GOT3 (cell line): ENCODE results near the gene CERK.

Experiments
- DNase-seq: peaks from one replicate; lab custom pipeline; 2025; ENCODE audit warnings: mixed read lengths; lab: John Stamatoyannopoulos, UW

Gene CERK

DNA sequence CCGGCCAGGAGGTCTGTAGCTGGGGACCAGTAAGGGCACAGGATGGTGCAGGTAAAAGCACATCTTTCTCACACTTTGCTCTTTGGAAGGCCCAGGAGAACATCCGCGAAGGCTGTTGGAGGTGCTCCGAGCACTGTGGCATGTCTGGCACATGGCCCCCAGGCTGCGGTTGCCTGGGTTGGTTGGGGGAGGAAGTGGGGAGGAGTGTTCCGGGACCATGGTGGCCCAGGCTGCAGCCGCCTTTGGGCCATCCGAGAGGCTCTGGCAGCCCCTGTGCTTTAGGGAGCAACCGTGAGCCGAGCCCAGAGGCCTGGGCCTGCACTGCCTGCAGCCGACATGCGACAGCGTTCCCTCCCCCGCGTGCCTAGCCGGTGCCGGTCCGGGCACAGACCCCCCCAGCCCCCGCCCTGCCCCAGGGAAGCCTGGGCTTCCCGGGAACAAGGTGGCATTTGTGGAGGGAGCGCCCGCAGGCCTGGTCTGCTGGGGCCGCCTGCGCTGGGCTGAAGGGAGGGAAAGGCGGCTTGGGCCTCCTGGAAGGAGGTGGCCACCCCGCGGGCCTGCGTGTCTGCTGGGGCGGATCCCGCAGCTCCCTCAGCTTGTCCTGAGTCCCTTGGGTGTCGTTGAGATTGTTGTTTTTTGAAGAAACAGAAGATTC, 59.9 kb downstream of the CERK start:
- DNase-seq = no peak

- no peak for DNase-seq
Observed at GRCh38 chr22:46677323-46678002, 60.6 kb downstream of the CERK start.

- no peak for DNase-seq
Observed at GRCh38 chr22:46676881-46677280, 61.2 kb downstream of the CERK start.

GRCh38 chr22:46676479-46676878, 61.6 kb downstream of the CERK start:
- no peak for DNase-seq

DNA sequence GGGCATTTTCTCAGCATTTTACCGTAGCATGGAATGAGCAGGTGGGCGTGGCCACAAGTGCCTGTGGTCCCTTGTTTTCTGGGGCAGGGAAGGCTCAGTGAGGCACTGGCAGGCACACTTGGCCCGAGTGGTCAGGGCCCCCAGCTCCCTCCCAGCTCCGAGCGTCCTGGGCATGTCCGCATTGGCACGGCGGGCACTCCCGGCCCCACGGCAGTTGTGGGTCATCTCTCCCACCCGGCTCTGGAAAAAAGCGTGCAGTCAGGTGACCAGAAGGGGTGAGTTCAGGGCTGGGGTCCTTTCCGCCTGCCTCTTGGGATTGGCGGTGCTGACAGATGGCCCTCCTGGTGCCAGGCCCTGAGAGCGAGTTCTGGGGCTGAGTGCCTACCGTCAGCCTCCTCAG, 62.1 kb downstream of the CERK start:
- no peak for DNase-seq

DNA sequence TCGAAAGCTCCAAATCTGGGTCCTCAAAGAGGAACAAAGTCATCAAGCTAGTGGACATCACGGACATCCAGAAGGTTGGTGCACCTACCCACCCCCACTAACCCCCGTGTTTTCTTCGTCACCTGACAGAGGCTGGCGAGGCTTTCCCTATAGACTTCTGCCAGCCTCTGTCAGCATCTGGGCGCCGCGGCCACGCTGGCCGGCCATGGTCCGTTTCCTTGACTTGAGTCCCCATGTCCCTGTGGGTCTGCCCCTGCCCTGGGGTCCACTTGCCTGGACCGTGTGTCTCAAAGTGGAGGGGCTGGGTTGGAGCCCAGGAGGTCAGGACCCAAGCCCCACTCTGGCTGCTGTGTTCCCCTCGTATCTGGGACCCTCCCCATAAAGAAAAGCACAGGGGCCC, 62.6 kb downstream of the CERK start:
- DNase-seq = no peak

DNA sequence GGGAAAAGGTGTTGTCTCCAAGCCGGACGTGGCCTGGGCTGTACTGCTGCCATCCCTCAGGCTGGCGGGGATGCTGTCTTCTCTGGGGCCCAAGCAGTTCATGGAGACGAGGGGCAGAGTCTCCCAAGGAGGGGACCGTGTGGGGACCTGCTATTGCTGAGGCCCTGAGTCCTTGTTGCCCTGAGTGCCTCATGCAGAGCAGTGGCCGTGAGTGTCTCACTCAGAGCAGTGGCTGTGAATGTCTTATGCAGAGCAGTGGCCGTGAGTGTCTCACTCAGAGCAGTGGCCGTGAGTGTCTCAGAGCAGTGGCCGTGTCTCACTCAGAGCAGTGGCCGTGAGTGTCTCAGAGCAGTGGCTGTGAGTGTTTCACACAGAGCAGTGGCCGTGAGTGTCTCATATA, 63.1 kb downstream of the CERK start:
- DNase-seq = no peak

DNA sequence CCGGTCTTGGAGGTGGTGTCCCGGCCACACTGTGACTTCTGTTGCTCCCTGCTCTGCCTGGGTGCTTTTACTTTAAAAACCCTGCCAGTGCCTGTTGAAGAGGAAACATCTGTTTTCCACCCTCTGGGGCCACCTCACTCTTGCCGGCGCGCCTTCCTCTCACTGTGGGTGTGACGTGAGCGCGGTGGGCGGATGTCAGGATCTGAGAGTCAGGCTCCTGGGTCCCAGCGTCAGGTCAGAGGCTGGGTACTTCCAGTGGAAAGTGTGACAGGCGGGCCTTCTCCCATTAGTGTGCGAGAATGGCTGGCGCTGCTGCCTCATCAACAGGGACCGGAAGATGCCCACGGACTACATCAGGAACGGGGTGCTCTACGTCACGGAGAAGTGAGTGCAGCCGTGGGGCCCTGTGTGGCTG, 63.7 kb downstream of the CERK start:
- no peak for DNase-seq

- no peak for DNase-seq
Observed at GRCh38 chr22:46673662-46674236, 64.3 kb downstream of the CERK start.

DNA sequence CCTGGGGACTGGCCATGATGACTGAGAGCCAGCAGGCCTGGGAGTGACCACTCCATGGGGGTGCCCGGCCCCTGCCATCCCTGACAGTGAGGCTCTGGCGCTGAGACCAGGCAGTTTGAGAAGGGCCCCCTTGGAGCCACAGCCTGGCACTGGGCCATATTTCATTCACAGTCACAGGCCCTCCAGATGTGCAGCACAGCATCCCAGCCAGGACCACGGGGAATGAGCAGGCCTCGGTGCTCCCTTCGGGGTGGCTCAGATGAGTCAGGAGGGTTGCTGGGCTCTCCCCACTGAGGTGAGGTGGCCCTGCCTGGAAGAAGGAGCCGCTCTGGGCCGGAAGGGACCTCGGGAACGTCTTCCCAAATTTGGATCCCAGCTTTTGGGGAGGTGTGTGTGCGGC, 64.8 kb downstream of the CERK start:
- no peak for DNase-seq

DNA sequence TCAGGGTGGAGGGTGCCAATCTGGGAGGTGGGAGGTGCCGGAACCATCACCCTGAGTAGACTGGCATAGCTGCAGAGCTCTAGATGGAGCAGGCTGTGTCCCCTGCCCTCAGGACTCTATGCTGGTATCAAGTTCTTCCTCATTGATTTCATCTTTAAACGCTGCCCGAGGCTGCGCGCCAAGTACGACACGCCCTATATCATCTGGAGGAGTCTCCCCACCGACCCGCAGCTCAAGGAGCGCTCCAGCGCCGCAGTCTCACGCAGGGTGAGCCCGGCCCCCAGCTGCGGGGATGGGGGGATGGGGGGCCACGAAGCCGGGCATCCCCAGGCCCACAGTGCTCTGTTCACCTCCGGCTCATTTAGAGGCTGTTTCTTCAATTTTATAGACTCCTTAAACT, 65.3 kb downstream of the CERK start:
- DNase-seq = no peak

GRCh38 chr22:46671824-46672432, 66.1 kb downstream of the CERK start:
- no peak for DNase-seq

- no peak for DNase-seq
Observed at GRCh38 chr22:46669201-46669600, 68.9 kb downstream of the CERK start.

DNA sequence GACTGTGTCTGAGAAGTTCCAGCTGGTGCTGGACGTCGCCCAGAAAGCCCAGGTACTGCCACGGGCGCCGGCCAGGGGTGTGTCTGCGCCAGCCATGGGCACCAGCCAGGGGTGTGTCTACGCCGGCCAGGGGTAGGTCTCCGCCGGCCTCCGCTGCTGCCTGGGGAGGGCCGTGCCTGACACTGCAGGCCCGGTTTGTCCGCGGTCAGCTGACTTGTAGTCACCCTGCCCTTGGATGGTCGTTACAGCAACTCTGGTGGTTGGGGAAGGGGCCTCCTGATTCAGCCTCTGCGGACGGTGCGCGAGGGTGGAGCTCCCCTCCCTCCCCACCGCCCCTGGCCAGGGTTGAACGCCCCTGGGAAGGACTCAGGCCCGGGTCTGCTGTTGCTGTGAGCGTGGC, 69.9 kb downstream of the CERK start:
- no peak for DNase-seq

DNA sequence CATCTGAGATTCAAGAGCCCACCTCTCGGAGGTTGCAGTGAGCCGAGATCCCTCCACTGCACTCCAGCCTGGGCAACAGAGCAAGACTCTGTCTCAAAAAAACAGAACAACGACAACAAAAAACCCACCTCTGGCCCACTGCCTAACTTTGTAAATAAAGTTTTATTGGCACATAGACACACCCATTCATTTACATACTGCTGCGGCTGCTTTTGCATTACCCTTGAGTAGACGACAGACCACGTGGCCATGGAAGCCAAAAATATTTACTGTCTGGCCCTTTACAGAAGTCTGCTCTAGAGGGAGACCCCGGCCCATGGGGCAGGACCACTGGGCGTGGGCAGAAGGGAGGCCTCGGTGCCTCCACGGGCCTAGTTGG, 70.8 kb downstream of the CERK start:
- no peak for DNase-seq

DNA sequence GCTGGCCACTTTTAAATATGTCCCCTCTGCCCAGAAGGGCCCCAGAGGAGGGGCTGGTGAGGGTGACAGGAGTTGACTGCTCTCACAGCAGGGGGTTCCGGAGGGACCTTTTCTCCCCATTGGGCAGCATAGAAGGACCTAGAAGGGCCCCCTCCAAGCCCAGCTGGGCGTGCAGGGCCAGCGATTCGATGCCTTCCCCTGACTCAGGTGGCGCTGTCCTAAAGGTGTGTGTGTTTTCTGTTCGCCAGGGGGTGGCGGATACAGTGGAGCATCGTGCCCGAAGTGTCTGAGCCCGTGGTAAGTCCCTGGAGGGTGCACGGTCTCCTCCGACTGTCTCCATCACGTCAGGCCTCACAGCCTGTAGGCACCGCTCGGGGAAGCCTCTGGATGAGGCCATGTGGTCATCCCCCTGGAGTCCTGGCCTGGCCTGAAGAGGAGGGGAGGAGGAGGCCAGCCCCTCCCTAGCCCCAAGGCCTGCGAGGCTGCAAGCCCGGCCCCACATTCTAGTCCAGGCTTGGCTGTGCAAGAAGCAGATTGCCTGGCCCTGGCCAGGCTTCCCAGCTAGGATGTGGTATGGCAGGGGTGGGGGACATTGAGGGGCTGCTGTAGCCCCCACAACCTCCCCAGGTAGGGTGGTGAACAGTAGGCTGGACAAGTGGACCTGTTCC, 71.3 kb downstream of the CERK start:
- DNase-seq = no peak

GRCh38 chr22:46665751-46666280, 72.2 kb downstream of the CERK start:
- DNase-seq = no peak

DNA sequence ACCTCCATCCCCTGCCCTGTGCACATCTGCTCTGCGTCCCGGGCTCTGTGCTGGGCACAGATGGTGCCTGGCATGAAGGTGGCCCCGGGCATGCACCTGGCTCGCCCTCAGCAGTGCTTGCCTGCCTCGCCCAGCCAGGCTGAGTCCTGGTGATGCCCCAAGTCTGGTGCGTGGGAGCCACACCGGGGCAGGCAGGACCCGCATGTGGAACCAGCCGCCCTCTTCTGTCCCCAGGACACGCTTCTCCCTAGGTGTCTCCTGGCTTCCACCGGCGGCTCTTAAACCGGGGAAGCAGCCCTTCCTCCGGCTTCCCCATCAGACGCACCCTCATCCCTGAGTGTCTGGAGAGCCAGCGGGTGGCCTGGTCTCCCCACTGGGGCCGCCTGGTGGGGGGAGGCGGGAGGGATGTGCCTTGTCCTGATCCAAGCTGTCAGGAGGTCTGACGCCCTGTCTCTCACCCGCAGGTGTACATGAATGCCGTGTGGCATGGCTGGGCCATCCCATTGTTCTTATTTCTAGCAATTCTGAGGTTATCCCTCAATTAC, 72.8 kb downstream of the CERK start:
- no peak for DNase-seq

DNA sequence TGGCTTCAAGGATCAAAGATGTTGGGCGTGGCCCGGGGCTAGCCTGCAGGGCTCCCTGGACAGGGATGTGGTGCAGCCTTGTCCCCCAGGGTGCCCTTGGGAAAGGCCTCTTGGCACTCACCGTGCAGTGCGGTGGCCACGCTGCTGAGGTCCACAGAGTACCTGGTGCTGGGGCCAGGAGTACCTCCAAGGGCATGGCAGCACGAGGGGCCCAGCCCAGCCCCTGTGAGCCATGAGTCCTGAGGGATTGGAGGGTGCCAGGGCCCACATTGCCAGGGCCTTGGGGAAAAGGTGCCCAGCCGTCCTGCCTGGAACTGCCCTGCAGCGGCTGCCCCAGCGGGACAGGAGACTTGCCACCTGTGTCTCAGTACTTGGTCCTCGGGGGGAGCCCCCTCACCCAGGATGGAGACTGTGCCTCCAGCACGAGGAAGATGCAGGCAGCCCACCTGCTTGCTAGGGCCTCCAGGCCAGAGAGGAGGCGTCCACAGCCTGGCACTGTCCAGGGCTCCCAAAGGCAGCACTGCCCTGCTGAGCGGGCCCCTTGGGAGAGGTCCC, 73.7 kb downstream of the CERK start:
- no peak for DNase-seq

DNA sequence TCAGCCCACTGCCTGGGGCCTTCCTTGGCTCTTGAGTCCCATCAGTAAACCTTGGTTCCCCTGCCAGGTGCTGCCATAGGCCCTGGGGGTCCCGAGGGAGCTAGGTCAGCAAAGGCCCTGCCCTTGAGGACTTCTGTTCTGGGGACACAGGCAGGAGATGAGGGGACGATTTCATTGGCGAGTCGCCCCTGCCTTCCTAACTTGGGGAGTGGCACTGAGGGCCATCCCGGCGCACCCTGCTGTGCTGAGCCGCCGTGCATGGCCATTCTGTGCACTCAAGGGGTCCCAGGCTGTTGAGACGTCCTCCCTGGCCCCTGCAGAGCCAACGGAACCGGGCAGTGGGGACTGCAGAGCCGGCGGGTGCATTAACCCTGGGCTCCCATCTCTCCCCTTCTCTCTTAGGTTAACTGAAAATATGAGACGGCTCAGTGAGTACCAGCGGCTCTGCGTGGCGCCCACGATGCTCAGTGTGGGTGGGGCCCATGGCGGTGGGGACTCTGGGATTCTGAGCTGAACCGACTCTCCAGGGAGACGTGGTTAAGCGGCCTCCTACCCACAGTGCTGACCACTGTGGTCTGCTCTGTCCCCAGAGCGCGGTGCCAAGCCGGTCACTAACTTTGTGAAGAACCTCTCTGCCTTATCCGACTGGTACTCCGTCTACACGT, 74.5 kb downstream of the CERK start:
- DNase-seq = no peak

DNA sequence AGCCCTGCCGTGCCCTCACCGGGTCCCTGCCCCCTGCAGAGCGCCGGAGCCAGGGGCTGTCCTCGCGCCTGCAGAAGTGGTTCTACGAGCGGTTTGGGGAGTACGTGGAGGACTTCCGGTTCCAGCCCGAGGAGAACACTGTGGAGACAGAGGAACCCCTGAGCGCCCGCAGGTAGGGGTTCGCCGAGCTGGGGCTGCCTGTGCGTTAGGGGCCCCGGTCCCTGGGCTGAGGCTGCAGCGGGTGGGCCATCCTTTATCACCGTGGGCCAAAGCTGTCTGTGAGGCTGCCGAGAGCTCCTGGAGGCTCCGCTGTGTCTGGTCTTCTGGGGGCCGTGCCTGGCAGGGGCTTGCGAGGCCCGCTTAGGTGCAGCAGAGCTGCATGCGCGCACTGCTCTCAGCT, 75.1 kb downstream of the CERK start:
- DNase-seq = no peak
